MM.1S (cell line): ENCODE results near the gene SMPDL3B.
A peak's percentile ranks its signal among the peaks of the same experiment; 100 is the strongest.

Experiments used
- DNase-seq: peaks from one replicate; pipeline ENCODE4 v3.0.0-alpha.2; 2015
- H2AFZ ChIP-seq: fragments of 300-600 bp; sonication (generic); 2 replicates; pipeline ENCODE4 v1.6.0; 2016; ENCODE audit warnings: antibody characterized with exemption, low read length
- H3F3A ChIP-seq: fragments of 300-600 bp; sonication (generic); 2 replicates; pipeline ENCODE4 v1.6.1; 2016; ENCODE audit warnings: mild to moderate bottlenecking, antibody characterized with exemption, low read length, moderate library complexity, mixed read lengths; ENCODE audit not compliant: insufficient read depth
- H3K27ac ChIP-seq: fragments of 300-600 bp; sonication (generic); 2 replicates; pipeline ENCODE4 v1.5.1; 2016; ENCODE audit warnings: mild to moderate bottlenecking, low read length
- H3K27me3 ChIP-seq: fragments of 300-600 bp; sonication (generic); replicated peaks from 2 replicates; pipeline ENCODE4 v1.6.0; 2016; ENCODE audit warnings: low read length; ENCODE audit not compliant: insufficient read depth
- H3K36me3 ChIP-seq: fragments of 300-600 bp; sonication (generic); replicated peaks from 2 replicates; pipeline ENCODE4 v1.6.1; 2016; ENCODE audit warnings: mild to moderate bottlenecking, low read length, mixed read lengths; ENCODE audit not compliant: insufficient read depth
- H3K4me1 ChIP-seq: fragments of 300-600 bp; sonication (generic); 2 replicates; pipeline ENCODE4 v1.6.1; 2016; ENCODE audit warnings: low read length, mixed read lengths
- H3K4me2 ChIP-seq: fragments of 300-600 bp; sonication (generic); 2 replicates; pipeline ENCODE4 v1.6.0; 2016; ENCODE audit warnings: low read depth, low read length
- H3K4me3 ChIP-seq: fragments of 300-600 bp; sonication (generic); 2 replicates; pipeline ENCODE4 v1.5.1; 2016; ENCODE audit warnings: low read length, mixed read lengths
- H3K79me2 ChIP-seq: fragments of 300-600 bp; sonication (generic); 2 replicates; pipeline ENCODE4 v1.6.1; 2016; ENCODE audit warnings: mixed run types, low read length, mixed read lengths
- H3K9ac ChIP-seq: fragments of 300-600 bp; sonication (generic); 2 replicates; pipeline ENCODE4 v1.6.1; 2016; ENCODE audit warnings: low read length, mixed read lengths
- H3K9me2 ChIP-seq: fragments of 300-600 bp; sonication (generic); replicated peaks from 2 replicates; pipeline ENCODE4 v1.6.1; 2016; ENCODE audit warnings: mild to moderate bottlenecking, low read length, mixed read lengths; ENCODE audit not compliant: insufficient read depth
- H3K9me3 ChIP-seq: fragments of 300-600 bp; sonication (generic); replicated peaks from 2 replicates; pipeline ENCODE4 v1.6.1; 2016; ENCODE audit warnings: mild to moderate bottlenecking, low read length, mixed read lengths; ENCODE audit not compliant: insufficient read depth
- H4K20me1 ChIP-seq: fragments of 300-600 bp; sonication (generic); 2 replicates; pipeline ENCODE4 v1.6.1; 2016; ENCODE audit warnings: mild to moderate bottlenecking, low read length, moderate library complexity, mixed read lengths; ENCODE audit not compliant: insufficient read depth
- EZH2 ChIP-seq: fragments of 300-600 bp; sonication (generic); optimal IDR thresholded peaks from 2 replicates; pipeline ENCODE3; 2017; ENCODE audit warnings: low read depth, mild to moderate bottlenecking, antibody characterized with exemption, low read length, mixed read lengths
- EZH2phosphoT487 ChIP-seq: fragments of 300-600 bp; sonication (generic); IDR thresholded peaks from 2 replicates; pipeline ENCODE4 v1.6.1; 2018; ENCODE audit warnings: antibody characterized with exemption, low read length
- TF ChIP-seq, protein P1 (sequence below): fragments of 300-600 bp; sonication (generic); IDR thresholded peaks from 2 replicates; pipeline ENCODE4 v1.5.1; 2016; ENCODE audit warnings: antibody characterized with exemption, low read length, mixed read lengths

SMPDL3B gene

GRCh38 chr1:27957655-27958054 lies 22.9 kb downstream of the SMPDL3B start:
- peaks cover 4% of the 10 kb centered on the region; the same call in 1 of the 2 replicates for H3F3A ChIP-seq
- no peaks in the 10 kb centered on the region for H4K20me1 ChIP-seq
- no peak overlapping the region for H3K27ac ChIP-seq
- H3K36me3 ChIP-seq, result no peaks in the 10 kb centered on the region
- no peaks in the 10 kb centered on the region for H3K9me3 ChIP-seq
- H3K4me2 ChIP-seq, result no peak overlapping the region
- H3K9me2 ChIP-seq, result no peaks in the 10 kb centered on the region
- no peaks in the 10 kb centered on the region for H3K27me3 ChIP-seq
- H2AFZ ChIP-seq, result no peak overlapping the region
- H3K4me3 ChIP-seq, result no peak overlapping the region
- no peak for DNase-seq
- H3K4me1 ChIP-seq, result 0 out of 2 replicates have a peak, but pooled peaks cover 6% of the 10 kb centered on the region
- H3K79me2 ChIP-seq, result peaks cover 7% of the 10 kb centered on the region; the same call in 1 of the 2 replicates
- TF ChIP-seq, protein P1, sequence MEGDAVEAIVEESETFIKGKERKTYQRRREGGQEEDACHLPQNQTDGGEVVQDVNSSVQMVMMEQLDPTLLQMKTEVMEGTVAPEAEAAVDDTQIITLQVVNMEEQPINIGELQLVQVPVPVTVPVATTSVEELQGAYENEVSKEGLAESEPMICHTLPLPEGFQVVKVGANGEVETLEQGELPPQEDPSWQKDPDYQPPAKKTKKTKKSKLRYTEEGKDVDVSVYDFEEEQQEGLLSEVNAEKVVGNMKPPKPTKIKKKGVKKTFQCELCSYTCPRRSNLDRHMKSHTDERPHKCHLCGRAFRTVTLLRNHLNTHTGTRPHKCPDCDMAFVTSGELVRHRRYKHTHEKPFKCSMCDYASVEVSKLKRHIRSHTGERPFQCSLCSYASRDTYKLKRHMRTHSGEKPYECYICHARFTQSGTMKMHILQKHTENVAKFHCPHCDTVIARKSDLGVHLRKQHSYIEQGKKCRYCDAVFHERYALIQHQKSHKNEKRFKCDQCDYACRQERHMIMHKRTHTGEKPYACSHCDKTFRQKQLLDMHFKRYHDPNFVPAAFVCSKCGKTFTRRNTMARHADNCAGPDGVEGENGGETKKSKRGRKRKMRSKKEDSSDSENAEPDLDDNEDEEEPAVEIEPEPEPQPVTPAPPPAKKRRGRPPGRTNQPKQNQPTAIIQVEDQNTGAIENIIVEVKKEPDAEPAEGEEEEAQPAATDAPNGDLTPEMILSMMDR, result no peak
- TF ChIP-seq EZH2 (no peak), EZH2phosphoT487 (no peak)
- H3K9ac ChIP-seq, result no peak overlapping the region

GRCh38 chr1:27958513-27958912 lies 23.7 kb downstream of the SMPDL3B start:
- Histone ChIP-seq H3K27ac (no peak overlapping the region), H3K79me2 (peaks cover 7% of the 10 kb centered on the region; the same call in 1 of the 2 replicates), H2AFZ (no peak overlapping the region), H3K9ac (no peak overlapping the region), H3K4me1 (0 out of 2 replicates have a peak, but pooled peaks cover 6% of the 10 kb centered on the region), H3F3A (peaks cover 4% of the 10 kb centered on the region; the same call in 1 of the 2 replicates), H4K20me1 (no peaks in the 10 kb centered on the region), H3K27me3 (no peaks in the 10 kb centered on the region), H3K4me3 (no peak overlapping the region), H3K4me2 (no peak overlapping the region; the same call in 1 of the 2 replicates), H3K9me3 (no peaks in the 10 kb centered on the region), H3K36me3 (no peaks in the 10 kb centered on the region), H3K9me2 (no peaks in the 10 kb centered on the region)
- no peak for DNase-seq
- TF ChIP-seq EZH2, result no peak
- TF ChIP-seq, protein P1, result no peak
- TF ChIP-seq EZH2phosphoT487, result no peak

- peak within 1 kb of the TSS; percentile 96 for H2AFZ ChIP-seq
- no peaks in the 10 kb centered on the region for H3K9me2 ChIP-seq
Measured at GRCh38 chr1:27959792-27960603, 25.2 kb downstream of the SMPDL3B start, which contains the start of gene XKR8. Gene XKR8 (plus strand): TSS chr1:27959973. CDS start chr1:27960070, 97 bp downstream.

More at GRCh38 chr1:27959792-27960603, 25.2 kb downstream of the SMPDL3B start, which contains the start of gene XKR8:
- TF ChIP-seq, protein P1, result peak; percentile 61
- TF ChIP-seq EZH2phosphoT487 (no peak), EZH2 (no peak)
- Histone ChIP-seq H3K36me3 (no peaks in the 10 kb centered on the region), H3K4me2 (peak within 1 kb of the TSS; percentile 85), H3K4me1 (0 out of 2 replicates have a peak, but pooled peaks cover 6% of the 10 kb centered on the region), H4K20me1 (no peaks in the 10 kb centered on the region), H3K9ac (peak within 1 kb of the TSS; percentile 69), H3K9me3 (no peaks in the 10 kb centered on the region), H3K79me2 (peaks cover 7% of the 10 kb centered on the region; the same call in 1 of the 2 replicates), H3F3A (peaks cover 4% of the 10 kb centered on the region; the same call in 1 of the 2 replicates), H3K27ac (peak within 1 kb of the TSS; percentile 45; the same call in 1 of the 2 replicates), H3K4me3 (peak within 1 kb of the TSS; percentile 91), H3K27me3 (no peaks in the 10 kb centered on the region)
- DNase-seq, result peak; percentile 83
